Prostate gland (tissue), 2 donors: Measurements from ENCODE around the gene HDAC1.

Experiments used
- CTCF ChIP-seq, 4 experiments: fragments of 200-600 bp in 2 of 4; fragments of 450-650 bp in 2 of 4; sonication (generic) in 2 of 4; IDR thresholded peaks; 1 replicate in 3 of 4; 2 replicates in 1 of 4; pipeline ENCODE4 v1.5.1; 2016 to 2019; ENCODE audit warnings: antibody characterized with exemption in 4 of 4, mild to moderate bottlenecking in 2 of 4, moderate library complexity in 2 of 4
- POLR2AphosphoS5 ChIP-seq: sonication (generic); formaldehyde crosslinking; IDR thresholded peaks from one replicate; pipeline ENCODE4 v1.6.1; 2017; ENCODE audit warnings: antibody characterized with exemption

DNA sequence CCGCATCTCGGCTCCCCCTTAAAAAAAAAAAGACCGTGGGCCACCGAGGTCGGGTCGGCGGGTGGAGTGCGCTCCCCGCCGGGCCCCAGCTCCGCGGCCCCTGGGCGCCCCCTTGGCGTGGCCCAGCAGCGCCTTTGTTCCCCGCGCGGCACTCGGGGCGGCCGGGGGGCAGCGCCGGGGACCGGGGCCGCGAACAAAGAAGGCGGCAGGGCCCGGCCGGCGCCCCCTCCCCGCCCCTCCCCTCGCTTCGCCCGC lies 43.6 kb downstream of the HDAC1 start:
- TF ChIP-seq CTCF (IDR thresholded peaks at IDR 0.05) (no peak), POLR2AphosphoS5 (no peak)
